ENCODE measurements around the gene LETM1. TPM values are rescaled to one million over a fixed set of nuclear protein-coding genes. Genes with fewer than 3 reads are reported as not detected.
A peak's percentile ranks its signal among the peaks of the same experiment; 100 is the strongest.

The LETM1 gene
- total and polyA plus RNA-seq, 2 of the 13 experiments (the other 11 are each of a cell fraction or from before 2014, with no cell fraction given): 9.7 to 41.6 TPM

DNA sequence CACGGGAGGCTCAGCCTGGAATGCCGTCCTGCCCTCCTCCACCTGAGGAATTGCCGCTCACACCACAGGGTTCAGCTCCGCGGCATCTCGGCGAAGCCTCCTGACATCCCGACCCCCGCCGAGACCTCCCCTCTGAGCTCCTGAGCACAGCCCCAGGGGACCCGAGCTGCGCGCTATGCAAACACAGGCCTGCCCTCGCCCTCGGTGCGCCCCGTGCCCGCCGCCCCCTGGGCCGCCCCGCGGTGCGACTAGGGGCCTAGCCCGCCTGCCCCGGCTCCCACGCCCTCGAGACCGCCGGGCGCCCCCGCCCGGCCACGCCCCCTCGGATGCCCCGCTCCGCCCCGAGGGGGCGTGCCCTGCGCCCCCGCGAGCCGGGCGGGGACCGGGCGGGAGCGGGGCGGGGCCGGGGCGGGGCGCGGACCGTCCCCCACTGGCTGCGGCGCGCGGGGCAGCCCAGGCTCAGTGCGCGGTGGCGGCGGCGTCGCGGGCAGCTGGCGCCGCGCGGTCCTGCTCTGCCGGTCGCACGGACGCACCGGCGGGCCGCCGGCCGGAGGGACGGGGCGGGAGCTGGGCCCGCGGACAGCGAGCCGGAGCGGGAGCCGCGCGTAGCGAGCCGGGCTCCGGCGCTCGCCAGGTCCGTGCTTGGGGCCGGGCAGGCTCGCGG lies 63.0 kb downstream of the LETM1 start, which contains the start of gene FGFR3 (continued):
- TF ChIP-seq LCORL (IDR thresholded peaks at IDR 0.05): no peak
- no peak for TF ChIP-seq LCORL (CRISPR knock-in tag; IDR thresholded peaks at IDR 0.05)
- peak; percentile 61 for TF ChIP-seq YY1 (IDR thresholded peaks at IDR 0.05; ENCODE audit: insufficient read depth, insufficient replicate concordance, low read depth, low read length)
- no peak for TF ChIP-seq SMAD9 (CRISPR knock-in tag; IDR thresholded peaks at IDR 0.05)
- peak; percentile 35; the same call in 1 of the 2 replicates for TF ChIP-seq PHF21A (CRISPR knock-in tag; IDR thresholded peaks at IDR 0.05)
- no peak for TF ChIP-seq SCMH1 (CRISPR knock-in tag; IDR thresholded peaks at IDR 0.05; ENCODE audit: borderline replicate concordance)
- TF ChIP-seq MEIS2 (CRISPR knock-in tag; IDR thresholded peaks at IDR 0.05): 0 out of 2 replicates have a peak, but pooled peaks have one; percentile 34
- no peak; the same call in 1 of the 2 replicates for TF ChIP-seq HOXA3 (CRISPR knock-in tag; IDR thresholded peaks at IDR 0.05)
- peak; percentile 37 for TF ChIP-seq ASH2L (IDR thresholded peaks at IDR 0.05; ENCODE audit: insufficient read length, low read depth, low read length)
- TF ChIP-seq ZMYM4 (CRISPR knock-in tag; IDR thresholded peaks at IDR 0.05): peak; percentile 6; the same call in 1 of the 2 replicates
- no peak for TF ChIP-seq ZNF557 (CRISPR knock-in tag; IDR thresholded peaks at IDR 0.05)
- TF ChIP-seq ZNF879 (CRISPR knock-in tag; IDR thresholded peaks at IDR 0.05): no peak
- TF ChIP-seq TOE1 (CRISPR knock-in tag; IDR thresholded peaks at IDR 0.05): no peak
- TF ChIP-seq, protein P1, sequence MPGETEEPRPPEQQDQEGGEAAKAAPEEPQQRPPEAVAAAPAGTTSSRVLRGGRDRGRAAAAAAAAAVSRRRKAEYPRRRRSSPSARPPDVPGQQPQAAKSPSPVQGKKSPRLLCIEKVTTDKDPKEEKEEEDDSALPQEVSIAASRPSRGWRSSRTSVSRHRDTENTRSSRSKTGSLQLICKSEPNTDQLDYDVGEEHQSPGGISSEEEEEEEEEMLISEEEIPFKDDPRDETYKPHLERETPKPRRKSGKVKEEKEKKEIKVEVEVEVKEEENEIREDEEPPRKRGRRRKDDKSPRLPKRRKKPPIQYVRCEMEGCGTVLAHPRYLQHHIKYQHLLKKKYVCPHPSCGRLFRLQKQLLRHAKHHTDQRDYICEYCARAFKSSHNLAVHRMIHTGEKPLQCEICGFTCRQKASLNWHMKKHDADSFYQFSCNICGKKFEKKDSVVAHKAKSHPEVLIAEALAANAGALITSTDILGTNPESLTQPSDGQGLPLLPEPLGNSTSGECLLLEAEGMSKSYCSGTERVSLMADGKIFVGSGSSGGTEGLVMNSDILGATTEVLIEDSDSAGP (CRISPR knock-in tag; IDR thresholded peaks at IDR 0.05; ENCODE audit: borderline replicate concordance): 0 out of 2 replicates have a peak, but pooled peaks have one; percentile 38
- TF ChIP-seq ZNF33A (CRISPR knock-in tag; IDR thresholded peaks at IDR 0.05; ENCODE audit: borderline replicate concordance): no peak
- peak; percentile 40; the same call in 1 of the 2 replicates for TF ChIP-seq HNRNPL (IDR thresholded peaks at IDR 0.05; ENCODE audit: low read depth, low read length)
- TF ChIP-seq, protein P2, sequence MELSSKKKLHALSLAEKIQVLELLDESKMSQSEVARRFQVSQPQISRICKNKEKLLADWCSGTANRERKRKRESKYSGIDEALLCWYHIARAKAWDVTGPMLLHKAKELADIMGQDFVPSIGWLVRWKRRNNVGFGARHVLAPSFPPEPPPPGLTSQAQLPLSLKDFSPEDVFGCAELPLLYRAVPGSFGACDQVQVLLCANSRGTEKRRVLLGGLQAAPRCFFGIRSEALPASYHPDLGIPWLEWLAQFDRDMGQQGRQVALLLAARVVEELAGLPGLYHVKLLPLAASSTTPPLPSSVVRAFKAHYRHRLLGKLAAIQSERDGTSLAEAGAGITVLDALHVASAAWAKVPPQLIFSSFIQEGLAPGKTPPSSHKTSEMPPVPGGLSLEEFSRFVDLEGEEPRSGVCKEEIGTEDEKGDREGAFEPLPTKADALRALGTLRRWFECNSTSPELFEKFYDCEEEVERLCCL (CRISPR knock-in tag; IDR thresholded peaks at IDR 0.05; ENCODE audit: borderline replicate concordance): no peak
- TF ChIP-seq, protein P3, sequence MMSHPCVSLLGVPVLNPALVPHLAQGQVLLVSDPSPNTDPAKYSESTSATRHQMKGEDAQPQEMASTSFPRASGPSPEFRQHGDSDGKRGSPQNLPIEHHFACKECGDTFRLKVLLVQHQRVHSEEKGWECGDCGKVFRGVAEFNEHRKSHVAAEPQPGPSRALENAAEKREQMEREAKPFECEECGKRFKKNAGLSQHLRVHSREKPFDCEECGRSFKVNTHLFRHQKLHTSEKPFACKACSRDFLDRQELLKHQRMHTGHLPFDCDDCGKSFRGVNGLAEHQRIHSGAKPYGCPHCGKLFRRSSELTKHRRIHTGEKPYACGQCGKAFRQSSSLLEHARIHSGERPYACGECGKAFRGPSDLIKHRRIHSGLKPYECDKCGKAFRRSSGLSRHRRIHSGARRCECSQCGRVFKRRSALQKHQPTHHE (CRISPR knock-in tag; IDR thresholded peaks at IDR 0.05; ENCODE audit: borderline replicate concordance): no peak
- TF ChIP-seq ZNF496 (CRISPR knock-in tag; IDR thresholded peaks at IDR 0.05; ENCODE audit: insufficient replicate concordance): no peak
- peak; percentile 21 for TF ChIP-seq XRCC5 (optimal IDR thresholded peaks at IDR 0.05; ENCODE audit: low read length)
- TF ChIP-seq, protein P4, sequence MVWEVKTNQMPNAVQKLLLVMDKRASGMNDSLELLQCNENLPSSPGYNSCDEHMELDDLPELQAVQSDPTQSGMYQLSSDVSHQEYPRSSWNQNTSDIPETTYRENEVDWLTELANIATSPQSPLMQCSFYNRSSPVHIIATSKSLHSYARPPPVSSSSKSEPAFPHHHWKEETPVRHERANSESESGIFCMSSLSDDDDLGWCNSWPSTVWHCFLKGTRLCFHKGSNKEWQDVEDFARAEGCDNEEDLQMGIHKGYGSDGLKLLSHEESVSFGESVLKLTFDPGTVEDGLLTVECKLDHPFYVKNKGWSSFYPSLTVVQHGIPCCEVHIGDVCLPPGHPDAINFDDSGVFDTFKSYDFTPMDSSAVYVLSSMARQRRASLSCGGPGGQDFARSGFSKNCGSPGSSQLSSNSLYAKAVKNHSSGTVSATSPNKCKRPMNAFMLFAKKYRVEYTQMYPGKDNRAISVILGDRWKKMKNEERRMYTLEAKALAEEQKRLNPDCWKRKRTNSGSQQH (CRISPR knock-in tag; IDR thresholded peaks at IDR 0.05; ENCODE audit: low read depth): no peak
- TF ChIP-seq ZNF768 (CRISPR knock-in tag; IDR thresholded peaks at IDR 0.05): peak; percentile 6; the same call in 1 of the 2 replicates
- peak; percentile 60 for TF ChIP-seq SP5 (CRISPR knock-in tag; IDR thresholded peaks at IDR 0.05; ENCODE audit: borderline replicate concordance, low read depth)
- no peak for TF ChIP-seq ADNP (CRISPR knock-in tag; IDR thresholded peaks at IDR 0.05)
- TF ChIP-seq ZNF121 (CRISPR knock-in tag; IDR thresholded peaks at IDR 0.05): 0 out of 2 replicates have a peak, but pooled peaks have one; percentile 7
- TF ChIP-seq MTF2 (CRISPR knock-in tag; IDR thresholded peaks at IDR 0.05; ENCODE audit: borderline replicate concordance): no peak
